ENCODE measurements around the gene S1PR3. TPM values are rescaled to one million over a fixed set of nuclear protein-coding genes. Genes with fewer than 3 reads are reported as not detected.
A peak's percentile ranks its signal among the peaks of the same experiment; 100 is the strongest.

The S1PR3 gene
- total RNA-seq, 1 experiment from 2014 or later, result 2.8 TPM

GRCh38 chr9:89006267-89006666 lies 15.0 kb downstream of the S1PR3 start:
- Mint-ChIP-seq H3K27me3 (ENCODE audit: insufficient read depth, unreplicated experiment) (no peaks in the 10 kb centered on the region), H3K4me3 (ENCODE audit: unreplicated experiment) (no peak overlapping the region), H3K27ac (ENCODE audit: low read depth, unreplicated experiment) (no peak overlapping the region), H3K4me1 (ENCODE audit: insufficient read depth, unreplicated experiment) (peaks cover 8% of the 10 kb centered on the region), H3K36me3 (ENCODE audit: insufficient read depth, unreplicated experiment) (peaks cover 5% of the 10 kb centered on the region), H3K9me3 (ENCODE audit: unreplicated experiment) (no peaks in the 10 kb centered on the region)
- ChIA-PET POLR2A (no interaction called here), CTCF (interaction anchor here (0.6 to 1.3 kb wide), 2 partner anchors 17 to 412 kb away, joined by 3 to 7 read pairs; no protein-coding TSS in a partner anchor)
- TF ChIP-seq CTCF (IDR thresholded peaks at IDR 0.05; ENCODE audit: unreplicated experiment), result no peak
- intact Hi-C loops (cut with micrococcal nuclease), result no loop called here
- no TSS peak for BruUV-seq (replicated peaks)
- DNase-seq (ENCODE audit: unreplicated experiment), result no peak

- DNase-seq (ENCODE audit: unreplicated experiment), result peak; percentile 42
- ChIA-PET POLR2A (interaction anchor here (0.8 kb wide), 1 partner anchor 410 kb away, joined by 3 read pairs; no protein-coding TSS in a partner anchor), CTCF (interaction anchor here (1.6 kb wide), 1 partner anchor 414 kb away, joined by 3 read pairs; no protein-coding TSS in a partner anchor)
- BruUV-seq (replicated peaks), result no TSS peak
- TF ChIP-seq CTCF (IDR thresholded peaks at IDR 0.05; ENCODE audit: unreplicated experiment), result no peak
- Mint-ChIP-seq H3K27ac (ENCODE audit: low read depth, unreplicated experiment) (no peak overlapping the region), H3K27me3 (ENCODE audit: insufficient read depth, unreplicated experiment) (no peaks in the 10 kb centered on the region), H3K4me1 (ENCODE audit: insufficient read depth, unreplicated experiment) (peaks cover 14% of the 10 kb centered on the region), H3K4me3 (ENCODE audit: unreplicated experiment) (no peak overlapping the region), H3K36me3 (ENCODE audit: insufficient read depth, unreplicated experiment) (no peaks in the 10 kb centered on the region), H3K9me3 (ENCODE audit: unreplicated experiment) (no peaks in the 10 kb centered on the region)
- intact Hi-C loops (cut with micrococcal nuclease), result no loop called here
These were observed 16.0 kb downstream of the S1PR3 start for GRCh38 chr9:89006996-89007967.

GRCh38 chr9:89008055-89008743 lies 16.9 kb downstream of the S1PR3 start:
- H3K36me3 Mint-ChIP-seq (ENCODE audit: insufficient read depth, unreplicated experiment), result no peaks in the 10 kb centered on the region
- DNase-seq (ENCODE audit: unreplicated experiment), result no peak
- ChIA-PET CTCF (interaction anchor here (0.5 to 1.6 kb wide), 4 partner anchors 11 to 415 kb away, joined by 3 to 4 read pairs (median 3); no protein-coding TSS in a partner anchor), POLR2A (interaction anchor here (0.8 kb wide), 1 partner anchor 411 kb away, joined by 3 read pairs; no protein-coding TSS in a partner anchor)
- BruUV-seq (replicated peaks), result no TSS peak
- H3K4me3 Mint-ChIP-seq (ENCODE audit: unreplicated experiment), result no peak overlapping the region
- no peak for TF ChIP-seq CTCF (IDR thresholded peaks at IDR 0.05; ENCODE audit: unreplicated experiment)
- intact Hi-C loops (cut with micrococcal nuclease), result no loop called here
- no peak overlapping the region for H3K27ac Mint-ChIP-seq (ENCODE audit: low read depth, unreplicated experiment)
- no peaks in the 10 kb centered on the region for H3K27me3 Mint-ChIP-seq (ENCODE audit: insufficient read depth, unreplicated experiment)
- H3K4me1 Mint-ChIP-seq (ENCODE audit: insufficient read depth, unreplicated experiment), result peaks cover 14% of the 10 kb centered on the region
- H3K9me3 Mint-ChIP-seq (ENCODE audit: unreplicated experiment), result no peaks in the 10 kb centered on the region

All from MCF 10A (cell line).